ENCODE measurements around the gene HLA-DOB. TPM values are rescaled to one million over a fixed set of nuclear protein-coding genes. Genes with fewer than 3 reads are reported as not detected.
"Not testable (repeated sequence)": the region's sequence is repeated elsewhere in the genome, so short reads cannot be mapped to it uniquely, and the experiment has no call there.

HLA-DOB gene
- total and polyA plus RNA-seq, 3 experiments from 2014 or later: 0.62 to 0.97 (median 0.77) TPM

GRCh38 chr6:32807020-32807580 is 9.7 kb downstream of the HLA-DOB start:
- Histone ChIP-seq H3K9me3 (ENCODE audit: low read length) (no peaks in the 10 kb centered on the region), H3K4me1 (ENCODE audit: insufficient read depth, low read length) (no peaks in the 10 kb centered on the region), H3K27ac (ENCODE audit: low read depth, low read length) (no peak overlapping the region), H3K27me3 (ENCODE audit: insufficient read depth, low read length, poor library complexity, severe bottlenecking) (no peaks in the 10 kb centered on the region), H3K4me3 (ENCODE audit: low read length) (no peak overlapping the region), H3K36me3 (ENCODE audit: insufficient read depth, low read length) (no peaks in the 10 kb centered on the region)
- Mint-ChIP-seq H3K4me3 (no peak overlapping the region), H3K36me3 (peaks cover 0 to 5% (median 0%) of the 10 kb centered on the region in 3 donors), H3K9me3 (no peaks in the 10 kb centered on the region), H3K27me3 (peaks cover 25 to 59% of the 10 kb centered on the region in 2 donors), H3K4me1 (no peaks in the 10 kb centered on the region), H3K27ac (no peak overlapping the region)
- ChIA-PET CTCF (no interaction called here), POLR2A (no interaction called here)
- DNase-seq: no peak

GRCh38 chr6:32805404-32805803 is 11.4 kb downstream of the HLA-DOB start:
- H3K36me3 Mint-ChIP-seq; POLR2A ChIA-PET; H3K4me3 ChIP-seq (ENCODE audit: low read length); H3K27ac ChIP-seq (ENCODE audit: low read depth, low read length); H3K9me3 ChIP-seq (ENCODE audit: low read length); H3K4me3 Mint-ChIP-seq; H3K36me3 ChIP-seq (ENCODE audit: insufficient read depth, low read length); H3K27ac Mint-ChIP-seq; H3K4me1 Mint-ChIP-seq; H3K27me3 ChIP-seq (ENCODE audit: insufficient read depth, low read length, poor library complexity, severe bottlenecking); DNase-seq; H3K9me3 Mint-ChIP-seq; H3K4me1 ChIP-seq (ENCODE audit: insufficient read depth, low read length): not testable (repeated sequence)
- peaks cover 25 to 72% of the 10 kb centered on the region in 2 donors for H3K27me3 Mint-ChIP-seq
- CTCF ChIA-PET: interaction anchor here (1.5 kb wide), 1 partner anchor 52 kb away, joined by 3 read pairs; no protein-coding TSS in a partner anchor

GRCh38 chr6:32803416-32803815 is 13.4 kb downstream of the HLA-DOB start:
- Mint-ChIP-seq H3K27ac (no peak overlapping the region), H3K36me3 (peaks cover 0 to 4% (median 0%) of the 10 kb centered on the region in 3 donors), H3K4me3 (no peak overlapping the region), H3K4me1 (no peaks in the 10 kb centered on the region), H3K9me3 (peaks cover 0 to 8% (median 7%) of the 10 kb centered on the region in 5 donors), H3K27me3 (peaks cover 25 to 76% of the 10 kb centered on the region in 2 donors)
- no peaks in the 10 kb centered on the region for H3K27me3 ChIP-seq (ENCODE audit: insufficient read depth, low read length, poor library complexity, severe bottlenecking)
- no peak overlapping the region for H3K27ac ChIP-seq (ENCODE audit: low read depth, low read length)
- H3K9me3 ChIP-seq (ENCODE audit: low read length): no peaks in the 10 kb centered on the region
- CTCF ChIA-PET: no interaction called here
- H3K4me3 ChIP-seq (ENCODE audit: low read length): no peak overlapping the region
- H3K36me3 ChIP-seq (ENCODE audit: insufficient read depth, low read length): no peaks in the 10 kb centered on the region
- POLR2A ChIA-PET: no interaction called here
- no peak for DNase-seq
- no peaks in the 10 kb centered on the region for H3K4me1 ChIP-seq (ENCODE audit: insufficient read depth, low read length)

- no peak overlapping the region for H3K27ac Mint-ChIP-seq
- H3K36me3 Mint-ChIP-seq: no peaks in the 10 kb centered on the region
- Histone ChIP-seq H3K4me3 (ENCODE audit: low read length) (no peak overlapping the region), H3K36me3 (ENCODE audit: insufficient read depth, low read length) (no peaks in the 10 kb centered on the region), H3K4me1 (ENCODE audit: insufficient read depth, low read length) (peaks cover 8% of the 10 kb centered on the region), H3K27ac (ENCODE audit: low read depth, low read length) (no peak overlapping the region), H3K27me3 (ENCODE audit: insufficient read depth, low read length, poor library complexity, severe bottlenecking) (no peaks in the 10 kb centered on the region), H3K9me3 (ENCODE audit: low read length) (no peaks in the 10 kb centered on the region)
- no peak for DNase-seq
- CTCF ChIA-PET: interaction anchor here (1.1 to 2.4 kb wide), 2 partner anchors 39 to 386 kb away, joined by 3 to 10 read pairs; partner anchors contain the start of gene TAP2
- no peak overlapping the region for H3K4me3 Mint-ChIP-seq
- H3K27me3 Mint-ChIP-seq: peaks cover 29 to 75% of the 10 kb centered on the region in 2 donors
- H3K4me1 Mint-ChIP-seq: peaks cover 10 to 11% (median 10%) of the 10 kb centered on the region in 3 donors
- POLR2A ChIA-PET: no interaction called here
- H3K9me3 Mint-ChIP-seq: peaks cover 0 to 10% (median 7%) of the 10 kb centered on the region in 5 donors
Observed at GRCh38 chr6:32799740-32800139, 17.1 kb downstream of the HLA-DOB start.

- peaks cover 0 to 10% (median 7%) of the 10 kb centered on the region in 5 donors for H3K9me3 Mint-ChIP-seq
- H3K36me3 Mint-ChIP-seq: no peaks in the 10 kb centered on the region
- CTCF ChIA-PET: interaction anchor here (1.1 to 2.4 kb wide), 3 partner anchors 39 to 386 kb away, joined by 3 to 10 read pairs (median 8); partner anchors contain the start of gene TAP2
- no peak overlapping the region for H3K27ac Mint-ChIP-seq
- no peaks in the 10 kb centered on the region for H3K36me3 ChIP-seq (ENCODE audit: insufficient read depth, low read length)
- peaks cover 8% of the 10 kb centered on the region for H3K4me1 ChIP-seq (ENCODE audit: insufficient read depth, low read length)
- H3K27me3 ChIP-seq (ENCODE audit: insufficient read depth, low read length, poor library complexity, severe bottlenecking): no peaks in the 10 kb centered on the region
- peaks cover 10 to 11% (median 10%) of the 10 kb centered on the region in 3 donors for H3K4me1 Mint-ChIP-seq
- no peak overlapping the region for H3K27ac ChIP-seq (ENCODE audit: low read depth, low read length)
- no peak overlapping the region for H3K4me3 Mint-ChIP-seq
- no peak overlapping the region for H3K4me3 ChIP-seq (ENCODE audit: low read length)
- H3K27me3 Mint-ChIP-seq: peaks cover 24 to 75% of the 10 kb centered on the region in 2 donors
- POLR2A ChIA-PET: no interaction called here
- DNase-seq: no peak
- H3K9me3 ChIP-seq (ENCODE audit: low read length): no peaks in the 10 kb centered on the region
Observed at GRCh38 chr6:32799168-32799567, 17.6 kb downstream of the HLA-DOB start.

GRCh38 chr6:32796848-32797776 is 19.7 kb downstream of the HLA-DOB start:
- Histone ChIP-seq H3K27ac (ENCODE audit: low read depth, low read length) (no peak overlapping the region), H3K4me3 (ENCODE audit: low read length) (peak overlapping the region; percentile 20), H3K27me3 (ENCODE audit: insufficient read depth, low read length, poor library complexity, severe bottlenecking) (no peaks in the 10 kb centered on the region), H3K9me3 (ENCODE audit: low read length) (no peaks in the 10 kb centered on the region), H3K4me1 (ENCODE audit: insufficient read depth, low read length) (peaks cover 8% of the 10 kb centered on the region), H3K36me3 (ENCODE audit: insufficient read depth, low read length) (no peaks in the 10 kb centered on the region)
- peak; percentile 58 to 79 (median 72) for DNase-seq
- Mint-ChIP-seq H3K36me3 (no peaks in the 10 kb centered on the region), H3K27ac (peak overlapping the region in 1 of 8 donors; percentile 19), H3K4me3 (peak overlapping the region in 6 of 7 donors; percentile 53 to 74 (median 59)), H3K27me3 (peaks cover 26 to 75% of the 10 kb centered on the region in 2 donors), H3K4me1 (peaks cover 10 to 11% (median 10%) of the 10 kb centered on the region in 3 donors), H3K9me3 (peaks cover 0 to 10% (median 7%) of the 10 kb centered on the region in 5 donors)
- ChIA-PET POLR2A (no interaction called here), CTCF (interaction anchor here (1.1 to 2.4 kb wide), 5 partner anchors 10 to 384 kb away, joined by 3 to 10 read pairs (median 5); no protein-coding TSS in a partner anchor)

GRCh38 chr6:32794510-32794909 is 22.3 kb downstream of the HLA-DOB start:
- ChIA-PET CTCF (interaction anchor here (0.7 to 3.3 kb wide), 4 partner anchors 9 to 380 kb away, joined by 3 to 14 read pairs (median 6); partner anchors contain the start of gene TAP2), POLR2A (no interaction called here)
- DNase-seq: no peak
- H3K4me3 Mint-ChIP-seq: no peak overlapping the region
- Histone ChIP-seq H3K4me1 (ENCODE audit: insufficient read depth, low read length) (peaks cover 8% of the 10 kb centered on the region), H3K27me3 (ENCODE audit: insufficient read depth, low read length, poor library complexity, severe bottlenecking) (peaks cover 10% of the 10 kb centered on the region), H3K9me3 (ENCODE audit: low read length) (no peaks in the 10 kb centered on the region), H3K36me3 (ENCODE audit: insufficient read depth, low read length) (no peaks in the 10 kb centered on the region), H3K27ac (ENCODE audit: low read depth, low read length) (no peak overlapping the region), H3K4me3 (ENCODE audit: low read length) (no peak overlapping the region)
- peaks cover 10 to 11% (median 10%) of the 10 kb centered on the region in 3 donors for H3K4me1 Mint-ChIP-seq
- H3K36me3 Mint-ChIP-seq: peaks cover 0 to 2% (median 0%) of the 10 kb centered on the region in 3 donors
- peaks cover 0 to 10% (median 7%) of the 10 kb centered on the region in 5 donors for H3K9me3 Mint-ChIP-seq
- no peak overlapping the region for H3K27ac Mint-ChIP-seq
- H3K27me3 Mint-ChIP-seq: peaks cover 34 to 80% of the 10 kb centered on the region in 2 donors

Measured in CD8-positive, alpha-beta memory T cell (primary cell).